ENCODE data around the gene PHTF1. TPM values are rescaled to one million over a fixed set of nuclear protein-coding genes. Genes with fewer than 3 reads are reported as not detected.

PHTF1 gene
- total RNA-seq, 2 donors from 2014 or later: 14.7 to 17.9 TPM

GRCh38 chr1:113787663-113788062 lies 28.4 kb upstream of the PHTF1 start:
- DNase-seq (no peak), ATAC-seq (no peak)
- no peak overlapping the region for H3K4me3 Mint-ChIP-seq
- peak overlapping the region; percentile 80 for H3K27ac Mint-ChIP-seq
- H3K4me1 Mint-ChIP-seq: peaks cover 66% of the 10 kb centered on the region
- peaks cover 7% of the 10 kb centered on the region for H3K36me3 Mint-ChIP-seq (ENCODE audit: low read depth)
- no peaks in the 10 kb centered on the region for H3K27me3 Mint-ChIP-seq
- H3K9me3 ChIP-seq (ENCODE audit: control insufficient read depth, low read length, poor library complexity, severe bottlenecking): no peaks in the 10 kb centered on the region

DNA sequence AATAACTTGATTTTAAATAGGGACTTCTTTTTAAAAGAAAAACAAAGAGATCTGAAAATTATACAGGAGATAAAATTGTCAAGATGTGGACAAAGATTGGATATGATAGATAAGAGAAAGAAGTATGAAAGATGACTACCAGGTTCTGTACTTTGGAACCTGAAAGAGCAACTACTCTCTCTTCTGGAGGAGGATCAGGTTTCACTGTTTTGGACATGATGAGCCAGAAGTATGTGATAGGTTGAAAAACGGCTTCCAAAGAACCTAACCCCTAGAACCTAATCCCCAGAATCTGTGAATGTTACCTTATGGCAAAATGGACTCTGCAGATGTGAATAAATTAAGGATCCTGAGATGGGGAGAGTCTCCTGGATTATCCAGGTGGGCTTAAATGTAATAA lies 26.8 kb upstream of the PHTF1 start:
- Mint-ChIP-seq H3K4me3 (no peak overlapping the region), H3K36me3 (ENCODE audit: low read depth) (peaks cover 2% of the 10 kb centered on the region), H3K27me3 (no peaks in the 10 kb centered on the region)

DNA sequence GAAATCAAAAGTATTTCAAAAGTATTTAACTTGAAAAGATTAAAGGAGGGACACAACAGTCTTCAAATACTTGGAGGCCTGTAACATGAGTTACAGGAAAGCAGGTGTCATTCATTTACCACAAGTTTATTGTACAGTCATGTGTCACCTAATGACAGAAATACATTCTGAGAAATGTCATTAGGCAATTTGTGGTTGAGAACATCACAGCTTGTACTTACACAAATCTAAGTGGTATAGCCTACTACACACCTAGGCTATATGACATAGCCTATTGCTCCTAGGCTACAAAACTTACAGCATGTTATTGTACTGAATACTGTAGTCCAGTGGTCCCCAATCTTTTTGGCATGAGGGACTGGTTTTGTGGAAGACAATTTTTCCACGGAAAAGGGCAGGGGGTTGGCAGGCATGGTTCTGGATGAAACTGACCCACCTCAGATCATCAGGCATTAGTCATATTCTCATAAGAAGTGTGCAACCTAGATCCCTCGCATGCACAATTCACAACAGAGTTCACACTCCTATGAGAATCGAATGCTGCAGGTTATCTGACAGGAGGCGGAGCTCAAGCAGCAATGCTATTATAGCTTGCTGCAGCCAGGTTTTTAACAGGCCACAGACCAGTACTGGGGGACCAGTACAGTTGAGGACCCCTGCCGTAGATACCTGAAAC lies 25.0 kb upstream of the PHTF1 start:
- Mint-ChIP-seq H3K27me3 (no peaks in the 10 kb centered on the region), H3K4me1 (peaks cover 44% of the 10 kb centered on the region), H3K36me3 (ENCODE audit: low read depth) (no peaks in the 10 kb centered on the region), H3K4me3 (peak overlapping the region; percentile 82), H3K27ac (no peak overlapping the region)
- no peaks in the 10 kb centered on the region for H3K9me3 ChIP-seq (ENCODE audit: control insufficient read depth, low read length, poor library complexity, severe bottlenecking)
- ATAC-seq (peak; percentile 56), DNase-seq (no peak)

More for the DNA sequence above, 26.8 kb upstream of the PHTF1 start:
- DNase-seq: no peak
- no peaks in the 10 kb centered on the region for H3K9me3 ChIP-seq (ENCODE audit: control insufficient read depth, low read length, poor library complexity, severe bottlenecking)
- ATAC-seq: no peak
- Mint-ChIP-seq H3K4me1 (peaks cover 59% of the 10 kb centered on the region), H3K27ac (peak overlapping the region; percentile 80)

DNA sequence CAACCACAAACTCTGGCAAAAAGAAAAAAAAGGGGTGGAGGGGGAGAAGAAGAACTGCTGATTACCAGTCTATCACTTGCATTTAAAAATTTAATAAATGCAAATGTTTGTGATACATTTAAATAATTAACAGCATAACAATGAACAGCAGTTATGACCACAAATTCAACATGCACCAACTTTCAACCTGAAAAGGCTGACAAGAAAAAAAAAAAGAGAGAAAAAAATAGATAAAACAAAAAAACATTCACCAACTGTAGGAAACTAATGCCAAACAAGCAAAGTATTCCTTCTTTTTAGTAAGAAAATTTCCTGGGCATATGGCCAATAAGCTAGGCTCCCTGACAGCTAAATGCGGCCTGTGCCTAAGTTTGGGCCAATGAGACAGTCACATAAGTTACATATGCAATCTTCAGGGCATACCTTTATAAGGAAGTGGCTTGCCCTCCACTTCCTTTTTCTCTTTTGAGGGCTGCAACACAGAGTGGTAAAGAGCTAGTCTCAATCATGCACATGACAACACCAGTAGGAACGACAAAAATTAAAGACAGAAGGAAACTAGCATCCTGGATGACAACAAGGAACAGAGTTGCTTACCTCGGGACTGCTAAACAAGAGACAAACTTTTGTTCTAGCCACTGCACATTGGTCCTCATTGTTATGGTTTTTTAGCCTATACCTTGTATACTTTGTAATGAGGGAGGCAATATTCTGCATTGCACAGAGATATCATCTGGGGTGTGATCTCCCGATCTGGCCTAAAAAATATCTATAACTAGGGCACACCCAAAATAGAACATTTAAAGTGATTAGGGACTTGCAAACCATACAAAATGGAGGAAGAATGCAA lies 24.2 kb upstream of the PHTF1 start:
- Mint-ChIP-seq H3K27ac (no peak overlapping the region), H3K27me3 (no peaks in the 10 kb centered on the region), H3K4me1 (peaks cover 47% of the 10 kb centered on the region), H3K4me3 (peak overlapping the region; percentile 82), H3K36me3 (ENCODE audit: low read depth) (no peaks in the 10 kb centered on the region)
- no peaks in the 10 kb centered on the region for H3K9me3 ChIP-seq (ENCODE audit: control insufficient read depth, low read length, poor library complexity, severe bottlenecking)
- peak; percentile 93 for ATAC-seq
- DNase-seq: peak in 2 of 3 donors; percentile 27 to 34

- H3K27me3 Mint-ChIP-seq: no peaks in the 10 kb centered on the region
- DNase-seq (no peak), ATAC-seq (no peak)
- H3K4me3 Mint-ChIP-seq: no peak overlapping the region
- no peaks in the 10 kb centered on the region for H3K36me3 Mint-ChIP-seq (ENCODE audit: low read depth)
- peaks cover 42% of the 10 kb centered on the region for H3K4me1 Mint-ChIP-seq
- H3K9me3 ChIP-seq (ENCODE audit: control insufficient read depth, low read length, poor library complexity, severe bottlenecking): no peaks in the 10 kb centered on the region
- H3K27ac Mint-ChIP-seq: no peak overlapping the region
Measured at GRCh38 chr1:113782406-113782805, 23.1 kb upstream of the PHTF1 start.

GRCh38 chr1:113780374-113781146 lies 21.3 kb upstream of the PHTF1 start:
- H3K27me3 Mint-ChIP-seq: no peaks in the 10 kb centered on the region
- no peak for DNase-seq
- no peaks in the 10 kb centered on the region for H3K36me3 Mint-ChIP-seq (ENCODE audit: low read depth)
- peak; percentile 26 for ATAC-seq
- no peak overlapping the region for H3K4me3 Mint-ChIP-seq
- peaks cover 27% of the 10 kb centered on the region for H3K4me1 Mint-ChIP-seq
- H3K9me3 ChIP-seq (ENCODE audit: control insufficient read depth, low read length, poor library complexity, severe bottlenecking): no peaks in the 10 kb centered on the region
- no peak overlapping the region for H3K27ac Mint-ChIP-seq

DNA sequence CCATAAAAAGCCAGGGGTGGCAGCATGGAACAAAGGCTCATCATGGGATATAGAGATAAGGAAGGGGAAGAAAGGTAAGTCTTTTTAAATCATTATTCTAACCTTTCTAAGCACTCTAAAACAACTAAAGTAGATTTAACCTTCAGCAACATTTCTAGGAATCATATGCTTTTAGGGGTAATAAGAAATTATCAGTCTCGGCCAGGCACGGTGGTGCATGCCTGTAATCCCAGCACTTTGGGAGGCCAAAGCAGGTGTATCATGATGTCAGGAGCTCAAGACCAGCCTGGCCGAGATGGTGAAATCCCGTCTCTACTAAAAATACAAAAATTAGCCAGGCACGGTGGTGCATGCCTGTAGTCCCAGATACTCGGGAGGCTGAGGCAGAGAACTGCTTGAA lies 20.3 kb upstream of the PHTF1 start:
- Mint-ChIP-seq H3K4me1 (peaks cover 25% of the 10 kb centered on the region), H3K27me3 (no peaks in the 10 kb centered on the region), H3K27ac (no peak overlapping the region), H3K4me3 (no peak overlapping the region), H3K36me3 (ENCODE audit: low read depth) (no peaks in the 10 kb centered on the region)
- no peaks in the 10 kb centered on the region for H3K9me3 ChIP-seq (ENCODE audit: control insufficient read depth, low read length, poor library complexity, severe bottlenecking)
- ATAC-seq (no peak), DNase-seq (no peak)

DNA sequence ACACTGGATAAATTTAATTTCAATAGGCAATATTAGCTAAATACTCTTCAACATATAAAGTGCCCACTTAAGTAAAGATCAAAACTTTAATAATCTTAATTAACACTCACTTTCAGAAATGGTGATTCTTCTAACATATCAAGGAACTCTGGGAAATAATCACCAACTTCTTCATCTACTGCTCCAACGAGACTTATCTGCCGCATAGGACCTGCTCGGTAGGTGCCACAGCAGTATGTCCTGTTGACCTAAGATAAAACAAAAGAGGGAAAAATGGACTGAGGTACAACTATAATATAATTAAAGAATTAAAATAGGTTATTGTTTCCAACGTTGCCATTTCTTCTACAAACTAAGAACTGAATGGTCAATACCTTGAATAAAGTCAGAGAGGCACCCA lies 18.3 kb upstream of the PHTF1 start:
- Mint-ChIP-seq H3K4me1 (peaks cover 8% of the 10 kb centered on the region), H3K27me3 (no peaks in the 10 kb centered on the region), H3K36me3 (ENCODE audit: low read depth) (peaks cover 3% of the 10 kb centered on the region), H3K4me3 (no peak overlapping the region), H3K27ac (no peak overlapping the region)
- DNase-seq (no peak), ATAC-seq (no peak)
- H3K9me3 ChIP-seq (ENCODE audit: control insufficient read depth, low read length, poor library complexity, severe bottlenecking): no peaks in the 10 kb centered on the region

GRCh38 chr1:113770031-113770430 lies 10.7 kb upstream of the PHTF1 start:
- peak overlapping the region; percentile 70 for H3K27ac Mint-ChIP-seq

DNA sequence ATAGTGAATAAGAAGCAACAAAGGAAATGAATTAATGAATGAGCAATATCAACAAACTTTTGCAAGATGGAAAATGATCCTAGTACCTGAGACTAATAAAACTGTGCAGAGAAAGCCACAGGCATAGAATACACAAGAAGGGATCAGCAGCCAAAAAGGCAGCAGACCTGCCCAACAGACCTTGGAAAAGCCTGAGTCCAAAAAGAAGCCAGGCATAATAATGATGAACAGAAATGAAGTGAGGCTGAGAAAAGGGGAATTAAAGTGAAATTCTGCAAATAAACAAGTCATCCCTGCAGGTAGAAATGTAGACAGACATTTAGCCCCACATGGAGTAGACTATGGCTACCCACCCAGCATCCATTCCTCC lies 10.3 kb upstream of the PHTF1 start:
- DNase-seq (no peak), ATAC-seq (no peak)
- no peaks in the 10 kb centered on the region for H3K9me3 ChIP-seq (ENCODE audit: control insufficient read depth, low read length, poor library complexity, severe bottlenecking)
- H3K27ac Mint-ChIP-seq: peak overlapping the region; percentile 70
- no peaks in the 10 kb centered on the region for H3K27me3 Mint-ChIP-seq
- H3K4me1 Mint-ChIP-seq: peaks cover 27% of the 10 kb centered on the region
- no peak overlapping the region for H3K4me3 Mint-ChIP-seq
- peaks cover 12% of the 10 kb centered on the region for H3K36me3 Mint-ChIP-seq (ENCODE audit: low read depth)

More at GRCh38 chr1:113770031-113770430, 10.7 kb upstream of the PHTF1 start:
- DNase-seq: no peak
- peaks cover 27% of the 10 kb centered on the region for H3K4me1 Mint-ChIP-seq
- no peak for ATAC-seq
- H3K4me3 Mint-ChIP-seq: no peak overlapping the region
- H3K27me3 Mint-ChIP-seq: no peaks in the 10 kb centered on the region
- H3K36me3 Mint-ChIP-seq (ENCODE audit: low read depth): peaks cover 12% of the 10 kb centered on the region
- H3K9me3 ChIP-seq (ENCODE audit: control insufficient read depth, low read length, poor library complexity, severe bottlenecking): no peaks in the 10 kb centered on the region

DNA sequence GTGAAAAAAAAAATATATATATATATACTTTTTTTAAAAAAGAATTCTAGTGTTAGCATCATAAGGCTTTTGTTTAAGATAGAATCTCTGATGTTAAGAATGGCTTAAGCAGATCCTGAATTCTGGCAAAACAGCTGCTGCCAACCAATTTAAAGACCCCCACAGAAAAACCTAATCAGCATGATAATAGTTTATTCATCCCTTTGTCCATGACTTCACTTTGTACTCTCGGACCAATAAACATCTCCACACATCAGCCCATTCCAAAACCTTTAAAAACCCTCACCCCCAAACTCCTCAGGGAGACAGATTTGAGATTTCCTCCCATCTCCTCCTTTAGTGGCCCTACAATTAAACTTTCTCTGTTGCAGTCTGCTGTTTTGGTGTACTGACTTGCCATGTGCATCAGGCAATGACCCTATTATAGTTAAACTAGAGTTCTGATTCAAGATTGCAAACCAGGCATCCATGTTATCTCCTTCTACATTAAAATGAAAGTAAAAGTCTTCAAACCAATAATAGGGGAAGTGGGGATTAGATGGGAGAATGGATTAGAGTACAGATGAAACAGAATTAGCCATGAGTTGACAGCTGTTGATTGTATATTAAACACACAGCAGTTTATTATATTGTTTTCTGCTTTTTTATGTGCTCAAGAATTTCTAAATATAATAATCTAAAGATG lies 9.8 kb upstream of the PHTF1 start:
- ATAC-seq: no peak
- Mint-ChIP-seq H3K4me1 (peaks cover 28% of the 10 kb centered on the region), H3K36me3 (ENCODE audit: low read depth) (peaks cover 13% of the 10 kb centered on the region), H3K27ac (peak overlapping the region; percentile 70), H3K4me3 (no peak overlapping the region), H3K27me3 (no peaks in the 10 kb centered on the region)
- DNase-seq: no peak
- no peaks in the 10 kb centered on the region for H3K9me3 ChIP-seq (ENCODE audit: control insufficient read depth, low read length, poor library complexity, severe bottlenecking)

DNA sequence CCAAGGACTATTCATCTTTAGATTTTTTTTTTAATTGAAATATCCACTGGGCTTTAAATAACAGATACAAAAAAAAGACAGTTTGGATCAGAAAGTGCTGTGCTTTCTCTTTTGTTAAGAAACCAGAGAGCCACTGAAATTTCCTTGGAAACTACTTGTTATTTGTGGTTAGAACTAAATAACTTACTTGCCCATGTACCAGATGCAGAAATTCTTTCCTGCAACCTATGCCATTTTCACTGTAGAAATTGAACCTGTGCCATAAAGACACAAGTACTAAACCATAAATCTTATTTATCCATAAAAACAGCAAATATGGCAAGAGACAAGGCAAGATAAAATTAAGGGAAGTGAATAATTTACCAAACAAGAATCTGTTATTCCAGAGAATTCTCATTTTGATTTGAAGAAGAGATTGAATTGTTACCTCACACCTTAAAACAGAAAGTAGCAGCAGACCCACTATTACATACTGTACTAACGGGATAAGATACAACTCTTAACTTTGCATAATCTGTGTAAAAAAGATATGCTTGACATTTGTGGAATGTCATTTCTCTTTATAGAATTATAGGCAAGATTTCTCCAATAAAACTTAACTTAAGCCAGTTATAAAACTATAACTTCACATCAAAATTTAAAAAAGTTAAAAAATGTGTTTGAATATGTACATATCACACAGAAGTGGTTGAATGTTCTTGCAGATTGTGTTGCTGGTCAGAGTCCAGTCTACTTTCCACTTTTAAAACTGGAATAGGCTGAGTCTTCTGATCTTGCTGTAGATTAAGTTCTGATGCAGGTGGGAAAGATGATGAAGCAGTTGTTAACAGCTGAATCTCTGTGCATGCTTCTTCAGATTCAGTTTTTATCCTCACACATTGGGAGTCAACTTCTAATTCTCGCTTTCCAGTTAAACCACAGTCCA lies 6.3 kb upstream of the PHTF1 start:
- H3K4me3 Mint-ChIP-seq: no peak overlapping the region
- H3K27me3 Mint-ChIP-seq: no peaks in the 10 kb centered on the region
- no peak for DNase-seq
- H3K4me1 Mint-ChIP-seq: peaks cover 23% of the 10 kb centered on the region
- H3K27ac Mint-ChIP-seq: peak overlapping the region; percentile 67
- no peaks in the 10 kb centered on the region for H3K9me3 ChIP-seq (ENCODE audit: control insufficient read depth, low read length, poor library complexity, severe bottlenecking)
- ATAC-seq: no peak
- peaks cover 12% of the 10 kb centered on the region for H3K36me3 Mint-ChIP-seq (ENCODE audit: low read depth)
